Raji (cell line): Measurements from ENCODE around the gene XYLT1.

Source experiments
- POLR2A ChIP-seq: IDR thresholded peaks from 2 replicates; pipeline ENCODE4 v1.6.1; 2011; ENCODE audit warnings: low read depth, low read length, control low read depth; ENCODE audit not compliant: insufficient read depth

XYLT1 gene

DNA sequence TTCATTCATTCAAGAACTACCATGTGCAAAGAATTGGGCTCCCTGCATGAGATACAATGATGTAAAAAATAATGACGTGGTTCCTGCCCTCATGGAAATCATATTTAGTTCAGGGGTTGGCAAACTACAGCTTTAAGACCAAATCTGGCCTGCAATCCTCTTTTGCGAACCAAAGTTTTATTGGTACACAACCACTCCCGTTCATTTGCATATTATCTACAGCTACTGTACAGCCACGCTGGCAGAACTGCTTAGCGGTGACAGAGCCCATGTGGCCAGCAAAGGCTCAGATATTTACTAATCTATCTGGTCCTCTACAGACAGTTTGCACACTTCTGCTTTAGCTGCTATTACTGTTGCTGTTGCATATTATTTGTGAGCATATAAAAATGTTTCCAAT lies 167.7 kb downstream of the XYLT1 start:
- TF ChIP-seq POLR2A: 0 out of 2 replicates have a peak, but pooled peaks have one; percentile 18

DNA sequence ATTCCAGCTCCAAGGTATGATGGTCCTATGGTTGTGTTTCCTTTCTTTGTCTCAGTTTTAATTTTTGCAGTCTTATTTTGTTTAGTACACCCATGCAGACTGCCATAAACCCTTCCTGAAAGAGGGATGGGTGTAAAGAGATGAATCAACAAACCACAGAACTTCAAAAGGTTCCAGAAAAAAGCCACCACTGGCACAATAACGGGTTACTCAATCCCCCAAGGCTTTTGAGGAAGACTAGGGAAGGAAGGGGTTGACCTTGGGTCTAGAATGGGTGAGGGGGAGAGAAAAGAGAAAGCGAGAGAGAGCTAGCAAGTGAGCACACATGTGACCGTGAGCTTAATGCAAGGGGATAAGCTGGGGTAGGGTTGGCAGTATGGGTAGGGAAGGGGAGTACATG lies 168.1 kb downstream of the XYLT1 start:
- no peak for TF ChIP-seq POLR2A

DNA sequence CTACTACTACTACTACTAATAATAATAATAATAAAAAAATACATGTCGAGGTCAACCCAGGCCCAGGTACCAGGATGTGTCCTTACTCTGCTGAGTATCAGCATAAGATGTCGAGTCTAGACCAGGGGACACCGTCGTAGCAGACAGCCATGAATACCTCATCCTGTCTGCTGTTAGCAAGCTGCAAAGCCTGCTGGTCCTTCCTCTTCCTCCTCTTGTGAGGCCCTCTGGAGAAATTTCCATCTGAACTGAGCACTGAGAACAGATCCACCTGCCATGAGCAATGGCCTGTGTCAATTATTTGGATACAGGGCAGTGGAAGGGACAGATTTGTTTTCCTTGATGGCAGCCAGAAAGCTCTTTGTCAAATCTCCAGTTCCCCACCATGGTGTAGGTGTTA lies 168.5 kb downstream of the XYLT1 start:
- no peak for TF ChIP-seq POLR2A

DNA sequence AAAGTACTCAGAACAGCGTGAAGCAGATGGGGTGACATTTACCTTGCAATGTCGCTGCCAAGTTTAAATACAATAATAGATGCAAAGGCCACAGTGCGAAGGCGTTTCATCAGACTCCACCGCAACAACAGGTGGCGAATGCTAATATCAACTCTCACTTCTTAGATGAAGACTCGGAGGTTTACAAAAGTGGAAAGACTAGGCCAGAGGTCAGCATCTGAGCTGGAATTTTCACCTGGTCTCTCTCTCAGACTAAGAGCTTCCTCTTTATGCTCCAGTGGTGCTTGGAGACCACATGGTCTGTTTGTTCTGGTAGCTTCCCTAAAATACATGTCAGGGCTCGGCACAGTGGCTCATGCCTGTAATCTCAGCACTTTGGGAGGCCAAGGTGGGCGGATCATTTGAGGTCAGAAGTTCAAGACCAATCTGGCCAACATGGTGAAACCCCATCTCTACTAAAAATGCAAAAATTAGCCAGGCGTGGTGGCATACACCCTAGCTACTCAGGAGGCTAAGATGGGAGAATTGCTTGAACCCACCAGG lies 169.1 kb downstream of the XYLT1 start:
- TF ChIP-seq POLR2A: no peak

DNA sequence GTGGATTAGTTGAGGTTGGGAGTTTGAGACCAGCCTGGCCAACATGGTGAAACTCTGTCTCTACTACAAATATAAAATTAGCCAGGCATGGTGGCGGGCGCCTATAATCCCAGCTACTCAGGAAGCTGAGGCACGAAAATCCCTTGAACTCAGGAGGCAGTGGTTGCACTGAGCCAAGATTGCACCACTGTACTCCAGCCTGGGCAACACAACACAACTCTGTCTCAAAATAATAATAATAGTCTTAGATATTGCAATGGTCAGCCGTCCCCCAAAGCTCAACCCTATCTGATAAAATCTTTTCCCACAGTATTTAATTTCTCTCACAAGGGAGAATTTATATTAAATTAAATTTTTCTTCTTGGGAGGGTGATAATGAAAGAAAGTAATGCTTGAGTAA lies 169.6 kb downstream of the XYLT1 start:
- TF ChIP-seq POLR2A: no peak

DNA sequence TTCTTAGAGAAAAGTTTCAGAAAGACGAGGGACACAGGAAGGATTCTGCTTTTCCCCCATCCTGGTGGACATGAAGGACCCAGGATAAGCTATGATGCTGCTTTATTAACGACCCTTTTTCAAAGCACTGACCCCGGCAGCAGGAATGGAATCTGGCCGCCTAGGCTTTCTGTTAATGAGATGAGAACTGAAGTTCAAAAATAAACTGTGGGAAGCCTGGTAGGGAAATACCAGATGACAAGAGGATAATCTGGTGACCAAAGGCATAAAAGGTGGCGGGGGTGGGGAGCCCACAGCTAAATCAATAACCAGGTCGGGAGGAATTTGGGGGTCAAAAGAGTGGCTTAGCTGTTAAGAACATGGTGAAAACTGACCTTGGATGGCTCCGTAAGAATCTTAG lies 171.0 kb downstream of the XYLT1 start:
- TF ChIP-seq POLR2A: no peak

DNA sequence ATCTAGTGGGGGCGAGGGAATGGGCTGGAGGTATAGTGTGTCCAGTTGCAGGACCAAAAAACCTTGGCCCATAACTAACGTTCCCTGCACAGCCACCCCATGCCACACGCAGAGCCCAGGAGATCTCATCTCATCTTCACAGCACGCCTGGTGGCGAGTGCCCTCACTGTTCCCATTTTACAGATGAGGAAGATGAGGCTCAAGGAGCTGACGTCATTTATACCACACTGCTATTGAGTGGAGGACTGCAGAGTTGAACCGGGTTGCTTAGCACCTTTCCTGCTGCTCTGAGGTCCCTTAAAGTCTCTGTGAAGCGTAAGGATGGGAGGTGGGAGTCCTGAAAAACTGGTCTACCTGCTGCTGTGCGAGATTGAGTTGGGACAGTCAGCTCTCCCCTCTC lies 172.5 kb downstream of the XYLT1 start:
- no peak for TF ChIP-seq POLR2A

DNA sequence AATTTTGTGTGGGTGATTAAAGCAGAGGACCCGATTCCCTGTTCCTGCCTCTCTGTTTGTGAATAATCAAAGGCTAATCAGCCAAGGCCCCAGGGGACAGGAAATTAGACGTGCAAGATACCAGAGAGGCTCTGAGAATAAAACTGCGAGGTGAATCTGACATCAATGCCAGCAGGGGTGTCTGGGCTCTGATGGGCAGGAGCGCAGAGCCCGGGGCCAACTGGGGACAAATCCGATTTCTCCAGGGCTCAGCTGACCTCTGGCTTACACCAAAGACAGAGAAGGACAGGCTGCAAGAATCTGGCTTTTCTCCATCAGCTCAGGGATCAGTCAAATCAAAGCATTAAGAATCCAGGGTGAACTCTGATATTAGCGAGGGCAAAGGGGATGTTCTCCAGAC lies 174.3 kb downstream of the XYLT1 start:
- TF ChIP-seq POLR2A: no peak

DNA sequence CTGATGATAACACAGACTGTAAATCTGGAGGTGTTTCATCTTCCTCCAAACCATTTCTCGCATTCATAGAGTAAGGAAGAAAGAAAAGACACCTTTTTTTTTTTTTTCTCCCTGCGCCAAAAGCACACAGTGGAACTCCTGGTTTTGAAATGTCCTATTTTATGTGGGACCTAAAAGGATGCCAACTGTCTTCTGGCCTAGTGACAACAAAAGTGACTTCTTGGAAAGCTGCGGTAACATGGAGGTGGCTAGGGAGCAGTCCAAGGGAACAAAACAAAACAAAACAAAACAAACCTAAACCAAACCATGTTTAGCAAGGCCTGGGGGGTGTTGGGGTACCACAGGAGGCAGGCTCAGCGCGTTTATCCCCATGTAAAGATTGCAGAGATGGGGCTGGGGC lies 174.8 kb downstream of the XYLT1 start:
- no peak for TF ChIP-seq POLR2A

DNA sequence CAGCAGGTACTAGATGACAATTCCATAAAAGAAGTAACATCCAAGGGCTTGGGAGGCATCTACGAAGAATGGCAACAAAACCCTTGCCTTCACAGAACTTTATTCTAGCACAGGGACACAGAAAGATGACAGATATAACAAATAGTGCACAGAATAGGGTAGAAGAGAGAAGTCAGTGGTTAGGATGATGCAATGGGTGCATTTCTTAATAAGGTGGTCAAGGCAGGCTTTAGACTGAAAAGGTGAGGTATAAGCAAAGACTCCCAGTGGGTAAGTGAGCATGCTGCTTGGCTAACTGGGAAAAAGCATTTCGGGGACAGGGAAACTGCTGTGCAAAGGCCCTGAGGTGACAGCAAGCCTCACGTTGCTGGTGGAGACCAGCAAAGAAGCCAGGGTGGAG lies 175.9 kb downstream of the XYLT1 start:
- TF ChIP-seq POLR2A: no peak

DNA sequence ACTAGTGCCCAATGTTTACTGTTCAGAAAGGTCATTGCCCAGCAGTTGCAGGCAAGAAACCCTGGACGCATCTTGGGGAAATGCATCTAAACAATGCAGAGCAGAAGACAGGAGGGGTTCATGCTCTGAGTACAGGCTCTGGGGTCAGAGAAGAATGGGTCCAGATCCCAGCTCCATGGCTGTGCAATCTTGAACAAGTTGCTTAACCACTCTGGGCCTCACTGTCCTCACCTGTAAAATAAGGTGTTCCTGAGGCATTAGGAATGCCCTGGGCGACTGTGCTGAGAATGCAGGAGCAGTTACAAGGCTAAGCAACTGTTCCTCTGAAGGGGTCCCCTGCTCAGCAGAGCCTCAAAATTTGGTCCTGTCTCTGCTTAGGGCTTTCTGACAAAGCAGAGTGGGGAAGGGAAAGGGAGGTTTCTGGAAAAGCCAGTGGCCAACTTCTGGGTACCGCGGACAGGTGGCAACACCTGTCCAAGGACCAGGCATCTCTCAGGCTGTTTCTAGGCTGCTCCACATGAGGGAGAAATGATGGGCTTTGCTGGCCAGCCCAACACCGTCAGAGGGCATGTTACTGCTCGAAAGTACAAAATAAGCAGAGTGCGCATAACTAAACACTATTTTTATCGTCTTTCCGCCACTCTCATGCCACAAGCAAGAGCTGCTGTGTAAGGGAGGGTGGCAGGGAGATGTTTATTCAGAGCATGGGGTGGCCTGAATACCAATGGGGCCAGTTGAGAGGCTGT lies 176.8 kb downstream of the XYLT1 start:
- no peak for TF ChIP-seq POLR2A

DNA sequence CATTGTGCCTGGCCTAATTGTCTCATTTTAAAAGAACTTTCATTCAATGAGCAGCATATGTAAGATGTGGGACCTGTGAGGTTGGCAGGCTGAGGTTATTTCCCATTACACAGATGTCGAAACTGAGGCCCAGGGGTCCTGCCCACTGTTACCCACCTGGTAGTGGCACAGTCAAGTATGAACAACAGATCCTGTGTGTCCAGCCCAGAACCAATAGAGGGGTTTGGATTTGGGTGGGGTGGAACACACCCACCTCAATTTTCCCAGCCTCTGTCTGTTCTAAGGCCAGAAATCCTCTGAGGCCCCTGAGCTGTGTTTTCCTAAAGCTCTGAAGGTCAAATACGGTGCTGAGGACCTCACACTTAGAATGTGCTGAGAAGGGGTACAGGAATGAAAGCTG lies 179.5 kb downstream of the XYLT1 start:
- no peak for TF ChIP-seq POLR2A

DNA sequence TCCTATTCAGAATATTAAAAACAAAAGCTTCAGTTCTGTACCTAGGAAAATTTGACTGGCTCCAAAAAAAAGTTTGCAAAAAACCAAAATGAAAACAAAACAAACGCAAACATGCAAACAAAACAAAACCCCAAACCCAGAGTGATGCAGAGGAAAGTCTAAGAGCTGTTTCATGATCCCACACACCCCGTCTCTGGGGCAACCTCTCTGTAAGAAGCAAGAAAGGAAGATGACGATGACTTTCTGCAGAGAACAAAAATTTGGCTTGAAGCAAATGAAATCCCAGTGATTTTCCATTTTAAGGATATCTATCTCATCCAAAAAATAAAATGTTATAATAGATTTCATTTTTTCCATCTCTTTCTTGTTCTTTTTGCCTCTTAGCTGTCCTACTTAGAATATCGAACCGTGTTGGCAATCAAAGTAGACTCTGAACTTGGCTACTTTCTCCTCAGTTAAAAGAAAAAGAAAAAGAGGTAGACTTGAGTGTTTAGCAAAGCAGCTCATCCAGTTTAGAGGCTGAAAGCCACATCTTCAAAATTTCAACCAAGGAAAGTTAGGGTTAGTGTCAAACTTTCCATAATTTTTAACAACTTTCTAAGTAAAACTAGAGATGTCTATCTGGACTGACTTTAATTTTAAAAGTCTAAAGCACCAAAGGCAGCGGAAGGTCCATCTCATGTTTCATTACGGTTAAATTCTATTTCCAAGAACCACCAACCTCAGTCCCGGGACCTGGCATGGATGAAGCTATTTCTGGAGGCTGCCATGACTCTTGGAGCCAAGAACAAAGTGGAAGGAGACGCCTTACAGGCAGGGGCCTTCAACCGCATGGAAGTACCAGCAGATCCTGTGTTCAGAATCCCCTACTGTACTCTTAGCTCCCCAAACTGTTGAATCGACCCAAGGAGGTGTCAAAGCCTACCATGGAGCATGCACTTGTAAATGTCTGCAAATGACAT lies 180.8 kb downstream of the XYLT1 start:
- TF ChIP-seq POLR2A: no peak

DNA sequence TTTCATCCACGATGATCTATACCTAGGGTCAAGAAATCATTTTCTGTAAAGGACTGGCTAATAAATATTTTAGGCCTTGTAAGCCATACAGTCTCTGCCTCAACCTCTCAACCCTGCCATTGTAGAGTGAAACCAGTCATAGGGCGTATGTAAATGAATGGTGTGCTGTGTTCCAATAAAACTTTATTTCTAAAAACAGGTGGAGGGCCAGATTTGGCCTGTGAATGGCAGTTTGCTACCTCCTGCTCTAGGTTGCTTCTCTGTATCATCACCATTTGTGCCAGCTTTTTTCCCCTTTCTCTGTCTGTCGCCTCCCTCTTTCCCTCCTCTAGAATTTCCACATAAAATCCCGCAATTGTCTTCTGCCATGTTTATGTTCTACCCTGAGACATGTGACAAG lies 181.7 kb downstream of the XYLT1 start:
- no peak for TF ChIP-seq POLR2A

DNA sequence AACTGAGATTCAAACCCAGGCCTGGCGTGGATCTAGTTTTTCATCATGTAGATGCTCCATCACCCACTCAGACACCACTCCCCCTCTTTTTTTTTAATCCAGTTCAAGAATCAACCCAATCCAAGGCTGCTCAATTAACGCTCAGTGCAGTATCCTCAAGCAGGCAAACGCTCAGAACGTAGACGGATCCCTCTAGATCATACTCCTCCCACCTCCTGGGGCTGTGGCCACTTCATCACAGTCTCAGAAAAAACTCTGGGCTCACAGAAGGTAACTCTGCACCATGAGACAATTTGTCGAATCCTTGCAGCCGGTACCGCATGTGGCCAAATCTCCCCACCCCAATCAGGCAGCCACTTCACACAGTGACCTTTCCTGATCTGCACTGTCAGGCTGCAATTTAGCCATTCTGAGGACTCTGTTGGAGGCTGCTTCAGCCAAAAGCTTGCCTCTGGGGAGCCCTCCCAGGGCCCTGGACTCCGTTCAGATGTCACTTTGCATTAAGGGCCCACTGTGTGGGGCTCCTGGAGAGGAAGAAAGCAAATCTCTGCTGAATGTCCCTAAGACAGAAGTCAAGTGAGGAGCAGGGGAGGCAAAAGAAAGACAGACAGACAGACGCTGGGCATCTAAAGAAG lies 183.5 kb downstream of the XYLT1 start:
- TF ChIP-seq POLR2A: no peak

DNA sequence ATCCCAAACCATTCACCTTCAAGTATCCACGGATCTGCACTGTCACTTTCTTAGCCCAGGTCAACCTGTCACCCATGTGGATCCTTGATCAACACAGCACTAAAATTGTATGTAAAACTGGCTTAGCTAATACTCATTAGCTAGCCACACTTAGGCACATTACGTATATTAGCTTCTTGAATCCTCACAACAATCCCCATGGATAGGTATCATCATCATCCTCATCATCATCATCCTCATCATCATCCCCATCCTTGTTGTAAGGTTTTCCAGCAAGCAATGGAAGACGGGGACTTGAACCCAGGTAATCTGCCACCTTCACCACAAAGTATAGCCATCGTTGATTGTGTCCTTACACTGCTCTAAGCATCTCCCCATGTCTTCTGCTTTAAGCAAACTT lies 184.3 kb downstream of the XYLT1 start:
- no peak for TF ChIP-seq POLR2A

DNA sequence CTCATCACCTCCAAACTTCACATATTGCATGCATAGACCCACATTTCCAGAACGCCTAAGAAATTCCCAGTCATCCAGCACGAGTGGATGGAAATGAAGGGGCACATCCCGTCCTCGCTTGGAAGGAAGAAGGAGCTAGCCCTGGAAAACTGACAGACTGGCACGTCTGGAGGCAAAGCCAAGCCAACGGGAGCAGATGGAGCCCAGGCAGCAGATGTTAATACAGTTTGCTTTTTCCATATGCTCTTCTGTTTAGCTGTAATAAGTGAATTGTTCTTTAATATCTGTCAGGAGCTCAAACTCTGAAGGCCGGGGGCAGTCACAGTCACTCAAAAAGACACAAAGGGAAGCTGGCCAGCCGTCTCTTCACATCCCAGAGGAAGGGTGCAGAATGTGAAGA lies 187.7 kb downstream of the XYLT1 start:
- TF ChIP-seq POLR2A: no peak
